Measurements from ENCODE around the gene MIX23.

GRCh38 chr3:122322095-122323075, 60.6 kb downstream of the MIX23 start:
- no peak for TF ChIP-seq CTCF (conservative IDR thresholded peaks at IDR 0.05; ENCODE audit: low read depth, low read length)
- no peak for TF ChIP-seq MXI1 (IDR thresholded peaks at IDR 0.05; ENCODE audit: borderline replicate concordance, low read depth, low read length)
